NT2/D1 (cell line): Measurements from ENCODE around the gene HNF1A.

Source experiments
- DNase-seq: peaks from one replicate; pipeline ENCODE4 v3.0.0-alpha.2; 2011; ENCODE audit warnings: low read depth, low spot score
- H3K27me3 ChIP-seq: 2 replicates; pipeline ENCODE4 v1.6.0; 2011; ENCODE audit warnings: mild to moderate bottlenecking; ENCODE audit not compliant: insufficient read length, insufficient read depth
- H3K36me3 ChIP-seq: 2 replicates; pipeline ENCODE4 v1.6.1; 2011; ENCODE audit warnings: mild to moderate bottlenecking, low read length, mixed read lengths; ENCODE audit not compliant: insufficient read depth, insufficient read length
- H3K4me1 ChIP-seq: 2 replicates; pipeline ENCODE4 v1.5.1; 2011; ENCODE audit not compliant: insufficient read depth, insufficient read length
- H3K4me3 ChIP-seq: 2 replicates; pipeline ENCODE4 v1.5.1; 2011; ENCODE audit warnings: low read depth; ENCODE audit not compliant: insufficient read length
- H3K9ac ChIP-seq: 2 replicates; pipeline ENCODE4 v1.6.0; 2011; ENCODE audit warnings: low read depth; ENCODE audit not compliant: insufficient read length
- H3K9me3 ChIP-seq: 2 replicates; pipeline ENCODE4 v1.5.1; 2011; ENCODE audit warnings: mild to moderate bottlenecking, low read length; ENCODE audit not compliant: insufficient read depth
- SUZ12 ChIP-seq: IDR thresholded peaks from 2 replicates; pipeline ENCODE4 v1.6.1; 2011; ENCODE audit not compliant: insufficient read length, insufficient read depth; ENCODE audit errors: extremely low read depth
- YY1 ChIP-seq: IDR thresholded peaks from 2 replicates; pipeline ENCODE4 v1.6.1; 2011; ENCODE audit not compliant: insufficient read length, insufficient read depth
- ZNF274 ChIP-seq: IDR thresholded peaks from 2 replicates; pipeline ENCODE4 v1.6.1; 2011; ENCODE audit warnings: mild to moderate bottlenecking, low read depth, low read length

HNF1A gene

GRCh38 chr12:121026274-121027045 lies 48.1 kb downstream of the HNF1A start:
- no peak overlapping the region for H3K9ac ChIP-seq
- H3K4me3 ChIP-seq, result no peak overlapping the region
- H3K9me3 ChIP-seq, result no peaks in the 10 kb centered on the region
- DNase-seq, result no peak
- H3K27me3 ChIP-seq, result no peaks in the 10 kb centered on the region
- H3K4me1 ChIP-seq, result no peaks in the 10 kb centered on the region
- TF ChIP-seq YY1, result no peak
- TF ChIP-seq SUZ12, result no peak
- TF ChIP-seq ZNF274, result no peak
- no peaks in the 10 kb centered on the region for H3K36me3 ChIP-seq

DNA sequence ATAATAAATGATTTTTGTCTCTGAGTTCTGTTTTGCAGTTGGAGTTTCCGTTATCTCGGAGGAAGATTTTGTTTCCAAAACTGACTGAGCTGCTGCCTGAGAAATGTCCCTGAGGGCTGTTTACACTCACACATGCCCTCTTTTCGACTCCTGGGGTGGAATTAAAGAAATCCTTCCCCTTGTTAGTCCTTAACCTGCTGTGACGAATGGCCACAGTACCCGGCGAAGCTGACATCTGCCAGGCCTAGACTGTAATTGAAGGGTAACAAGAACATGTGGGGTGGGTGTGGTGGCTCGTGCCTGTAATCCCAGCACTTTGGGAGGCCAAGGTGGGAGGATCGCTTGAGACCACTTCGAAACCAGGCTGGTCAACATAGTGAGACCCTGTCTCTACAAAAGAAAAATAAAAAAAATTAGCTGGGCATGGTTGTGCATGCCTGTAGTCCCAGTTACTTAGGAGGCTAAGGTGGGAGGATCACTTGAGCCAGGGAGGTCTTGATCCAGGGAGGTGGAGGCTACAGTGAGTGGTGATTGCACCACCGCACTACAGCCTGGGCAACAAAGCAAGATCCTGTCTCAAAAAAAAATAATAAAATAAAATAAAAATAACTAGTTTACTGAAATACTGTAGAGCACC lies 52.4 kb downstream of the HNF1A start:
- no peak overlapping the region for H3K4me3 ChIP-seq
- no peaks in the 10 kb centered on the region for H3K4me1 ChIP-seq
- no peak for DNase-seq
- no peaks in the 10 kb centered on the region for H3K27me3 ChIP-seq
- no peak overlapping the region for H3K9ac ChIP-seq
- no peak for TF ChIP-seq ZNF274
- no peak for TF ChIP-seq YY1
- TF ChIP-seq SUZ12, result no peak
- H3K36me3 ChIP-seq, result no peaks in the 10 kb centered on the region
- H3K9me3 ChIP-seq, result no peaks in the 10 kb centered on the region

DNA sequence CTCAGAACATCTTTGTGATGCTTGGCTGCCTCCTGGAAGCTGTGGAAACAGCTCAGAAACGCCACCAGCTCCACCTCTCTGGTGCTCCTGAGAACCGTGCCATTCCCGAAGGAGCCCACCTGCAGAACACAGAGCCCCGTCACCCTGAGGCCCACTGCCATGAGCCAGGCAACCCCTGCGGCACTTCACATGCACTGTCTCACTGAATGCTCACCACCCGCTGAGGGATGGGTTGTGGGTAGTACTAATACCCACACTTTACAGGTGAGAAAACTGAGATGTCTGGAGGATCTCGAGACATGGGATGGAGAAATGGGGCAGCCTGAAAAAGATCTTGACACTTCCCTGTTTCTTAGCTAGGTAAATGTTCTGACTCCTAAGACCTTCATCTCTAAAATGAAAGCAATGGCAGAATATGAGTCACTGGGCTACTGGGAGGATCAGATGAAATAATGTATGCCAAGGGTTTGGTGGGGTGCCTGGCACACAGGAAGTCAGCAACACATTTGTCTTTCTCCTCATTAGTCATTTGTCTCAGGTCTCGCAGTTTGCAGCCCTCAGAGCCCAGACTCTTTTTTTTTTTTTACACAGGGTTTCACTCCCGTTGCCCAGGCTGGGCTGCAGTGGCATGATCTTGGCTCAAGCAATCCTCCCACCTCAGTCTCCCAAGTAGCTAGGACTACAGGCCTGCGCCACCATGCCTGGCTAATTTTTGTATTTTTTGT lies 55.4 kb downstream of the HNF1A start:
- Histone ChIP-seq H3K27me3 (no peaks in the 10 kb centered on the region), H3K4me3 (no peak overlapping the region), H3K9ac (no peak overlapping the region), H3K9me3 (no peaks in the 10 kb centered on the region), H3K4me1 (no peaks in the 10 kb centered on the region), H3K36me3 (no peaks in the 10 kb centered on the region)
- no peak for DNase-seq
- no peak for TF ChIP-seq YY1
- no peak for TF ChIP-seq SUZ12
- TF ChIP-seq ZNF274, result no peak

DNA sequence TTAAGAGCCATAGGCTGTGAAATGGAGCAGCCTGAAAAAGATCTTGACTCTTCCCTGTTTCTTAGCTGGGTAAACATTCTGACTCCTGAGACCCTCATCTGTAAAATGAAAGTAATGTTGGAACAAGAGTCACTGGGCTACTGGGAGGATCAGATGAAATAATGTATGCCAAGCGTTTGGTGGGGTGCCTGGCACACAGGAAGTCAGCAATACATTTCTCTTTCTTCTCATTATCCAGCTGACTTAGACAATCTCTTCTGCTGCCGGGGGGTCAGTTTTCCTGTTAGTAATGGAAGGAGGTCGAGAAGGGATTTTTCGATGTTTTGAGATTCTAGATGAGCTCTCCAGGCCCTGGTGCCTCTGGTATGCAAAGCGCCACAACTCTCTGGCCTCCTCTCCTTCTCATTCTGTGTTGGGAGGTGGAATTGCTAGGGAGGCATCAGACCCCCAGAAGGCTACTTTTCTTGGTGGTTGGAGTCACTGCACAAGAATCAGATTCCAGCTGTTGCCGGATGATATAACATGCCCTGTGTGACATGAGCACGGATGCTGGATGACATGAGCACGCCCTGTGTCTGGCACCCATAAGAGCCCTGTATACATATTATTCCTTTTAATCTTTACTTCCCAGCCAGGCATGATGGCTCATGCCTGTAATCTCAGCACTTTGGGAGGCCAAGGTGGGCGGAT lies 56.4 kb downstream of the HNF1A start:
- H3K9me3 ChIP-seq, result no peaks in the 10 kb centered on the region
- H3K36me3 ChIP-seq, result no peaks in the 10 kb centered on the region
- H3K4me1 ChIP-seq, result no peaks in the 10 kb centered on the region
- no peak for DNase-seq
- H3K4me3 ChIP-seq, result no peak overlapping the region
- TF ChIP-seq ZNF274, result no peak
- TF ChIP-seq SUZ12, result no peak
- TF ChIP-seq YY1, result no peak
- no peak overlapping the region for H3K9ac ChIP-seq
- H3K27me3 ChIP-seq, result no peaks in the 10 kb centered on the region

- TF ChIP-seq ZNF274 (no peak), SUZ12 (no peak), YY1 (no peak)
- H3K36me3 ChIP-seq, result no peaks in the 10 kb centered on the region
- no peak overlapping the region for H3K4me3 ChIP-seq
- no peaks in the 10 kb centered on the region for H3K27me3 ChIP-seq
- H3K9ac ChIP-seq, result no peak overlapping the region
- no peak for DNase-seq
- no peaks in the 10 kb centered on the region for H3K9me3 ChIP-seq
- H3K4me1 ChIP-seq, result no peaks in the 10 kb centered on the region
Measured at GRCh38 chr12:121036810-121037326, 58.5 kb downstream of the HNF1A start.

DNA sequence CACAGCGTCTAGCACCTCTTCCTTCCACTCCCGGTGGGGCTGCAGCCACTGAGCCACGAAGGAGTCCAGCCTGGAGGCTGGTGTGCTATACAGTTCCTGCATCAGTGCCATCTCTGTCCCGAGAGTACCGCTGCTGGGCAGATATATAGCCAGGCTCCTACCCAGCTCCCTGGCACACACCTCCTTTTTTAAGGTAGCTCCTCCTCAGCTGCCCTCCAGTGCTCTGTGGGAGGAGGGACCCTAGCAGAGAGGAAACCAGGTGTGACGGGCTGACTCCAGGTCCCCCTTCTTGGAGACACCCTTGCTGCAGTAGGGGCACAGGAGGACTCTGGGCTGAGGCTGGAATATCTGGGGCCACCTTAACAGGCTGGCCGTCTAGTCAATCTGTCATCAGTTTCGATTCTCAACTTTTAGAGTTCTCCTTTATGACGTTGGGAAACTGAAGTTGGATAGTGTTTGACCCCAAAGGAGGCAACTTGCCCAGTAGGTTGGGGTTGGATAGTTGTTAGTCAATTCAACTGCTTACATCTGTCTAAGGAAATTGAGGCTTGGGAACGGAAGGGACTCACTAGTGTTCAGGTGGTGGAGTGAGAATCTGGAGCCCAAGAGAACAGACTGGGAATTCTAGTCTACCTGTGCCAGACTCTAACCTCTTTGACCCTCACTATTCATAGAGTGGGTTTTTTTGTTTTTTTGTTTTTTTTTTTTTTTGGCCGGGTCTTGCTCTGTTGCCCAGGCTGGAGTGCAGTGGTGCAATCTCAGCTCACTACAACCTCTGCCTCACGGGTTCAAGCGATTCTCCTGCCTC lies 60.7 kb downstream of the HNF1A start, which contains the start of gene OASL:
OASL (minus strand) TSS at position 386 of the 808 bp plus-strand sequence; CDS start at position 111, 275 bp downstream.
- H3K4me1 ChIP-seq, result no peaks in the 10 kb centered on the region
- H3K9me3 ChIP-seq, result no peaks in the 10 kb centered on the region
- no peak for DNase-seq
- no peaks in the 10 kb centered on the region for H3K27me3 ChIP-seq
- no peak within 1 kb of the TSS for H3K4me3 ChIP-seq
- TF ChIP-seq SUZ12 (no peak), YY1 (no peak), ZNF274 (no peak)
- no peak within 1 kb of the TSS for H3K9ac ChIP-seq
- no peaks in the 10 kb centered on the region for H3K36me3 ChIP-seq
